Muscle layer of colon (tissue), 2 donors: ENCODE data around the gene KMO.
A peak's percentile ranks its signal among the peaks of the same experiment; 100 is the strongest.

Experiments
- H3K27ac ChIP-seq: one replicate; pipeline ENCODE4 v1.7.0; 2013; ENCODE audit warnings: low read depth, mild to moderate bottlenecking, low read length, moderate library complexity
- H3K27me3 ChIP-seq, 2 donors: one replicate each; pipeline ENCODE4 v1.7.0; 2013; ENCODE audit warnings: low read length in 2 of 2, mild to moderate bottlenecking in 2 of 2; ENCODE audit not compliant: insufficient read depth in 2 of 2, control insufficient read depth in 1 of 2
- H3K36me3 ChIP-seq: one replicate; pipeline ENCODE4 v1.7.0; 2013; ENCODE audit warnings: mild to moderate bottlenecking, low read length; ENCODE audit not compliant: insufficient read depth
- H3K4me1 ChIP-seq: one replicate; pipeline ENCODE4 v1.7.0; 2013; ENCODE audit warnings: mild to moderate bottlenecking, low read length; ENCODE audit not compliant: insufficient read depth
- H3K4me3 ChIP-seq, 2 donors: one replicate each; pipeline ENCODE4 v1.7.0; 2013; ENCODE audit warnings: low read length in 2 of 2, low read depth in 1 of 2, mild to moderate bottlenecking in 1 of 2, moderate library complexity in 1 of 2
- H3K9ac ChIP-seq: one replicate; pipeline ENCODE4 v1.7.0; 2013; ENCODE audit warnings: low read length
- H3K9me3 ChIP-seq: one replicate; pipeline ENCODE4 v1.7.0; 2013; ENCODE audit warnings: mild to moderate bottlenecking, low read length
- donor health status: abdominal sarcoma.
- donor health status: Adenocarcinoma of cecum.

Gene KMO

GRCh38 chr1:241635556-241636152 lies 103.5 kb downstream of the KMO start:
- Histone ChIP-seq H3K36me3 (peaks cover 5% of the 10 kb centered on the region), H3K4me1 (peaks cover 18% of the 10 kb centered on the region), H3K27ac (no peak overlapping the region), H3K27me3 (no peaks in the 10 kb centered on the region), H3K4me3 (no peak overlapping the region), H3K9ac (no peak overlapping the region), H3K9me3 (no peaks in the 10 kb centered on the region)

GRCh38 chr1:241636291-241636690 lies 104.1 kb downstream of the KMO start:
- no peak overlapping the region for H3K9ac ChIP-seq
- no peak overlapping the region for H3K27ac ChIP-seq
- peaks cover 5% of the 10 kb centered on the region for H3K36me3 ChIP-seq
- peaks cover 20% of the 10 kb centered on the region for H3K4me1 ChIP-seq
- H3K9me3 ChIP-seq: no peaks in the 10 kb centered on the region
- H3K27me3 ChIP-seq: no peaks in the 10 kb centered on the region
- no peak overlapping the region for H3K4me3 ChIP-seq

GRCh38 chr1:241637046-241637590 lies 104.9 kb downstream of the KMO start:
- no peaks in the 10 kb centered on the region for H3K27me3 ChIP-seq
- no peak overlapping the region for H3K27ac ChIP-seq
- H3K9me3 ChIP-seq: no peaks in the 10 kb centered on the region
- H3K36me3 ChIP-seq: peaks cover 5% of the 10 kb centered on the region
- no peak overlapping the region for H3K4me3 ChIP-seq
- H3K9ac ChIP-seq: no peak overlapping the region
- peaks cover 20% of the 10 kb centered on the region for H3K4me1 ChIP-seq

DNA sequence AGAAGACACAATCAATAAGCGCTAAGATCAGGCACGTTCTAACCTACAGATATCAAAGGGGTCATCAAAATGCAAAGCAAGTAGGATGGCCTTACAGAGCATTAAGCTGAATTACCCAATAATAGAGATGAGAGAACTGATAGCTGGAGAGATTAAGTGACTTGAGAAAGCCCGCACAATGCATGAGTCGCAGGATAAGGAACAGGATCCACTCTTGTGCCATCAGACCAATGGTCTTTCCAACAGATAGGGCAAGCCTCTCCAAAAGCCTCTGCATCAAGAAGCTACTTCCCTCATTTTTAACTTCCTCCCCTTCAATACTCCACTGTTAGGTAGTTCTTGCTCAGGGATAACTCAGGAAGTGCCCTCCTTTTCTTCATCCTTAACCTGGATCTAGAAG lies 105.4 kb downstream of the KMO start:
- Histone ChIP-seq H3K4me1 (peaks cover 20% of the 10 kb centered on the region), H3K27ac (no peak overlapping the region), H3K36me3 (peaks cover 5% of the 10 kb centered on the region), H3K27me3 (no peaks in the 10 kb centered on the region), H3K9ac (no peak overlapping the region), H3K9me3 (no peaks in the 10 kb centered on the region), H3K4me3 (no peak overlapping the region)

DNA sequence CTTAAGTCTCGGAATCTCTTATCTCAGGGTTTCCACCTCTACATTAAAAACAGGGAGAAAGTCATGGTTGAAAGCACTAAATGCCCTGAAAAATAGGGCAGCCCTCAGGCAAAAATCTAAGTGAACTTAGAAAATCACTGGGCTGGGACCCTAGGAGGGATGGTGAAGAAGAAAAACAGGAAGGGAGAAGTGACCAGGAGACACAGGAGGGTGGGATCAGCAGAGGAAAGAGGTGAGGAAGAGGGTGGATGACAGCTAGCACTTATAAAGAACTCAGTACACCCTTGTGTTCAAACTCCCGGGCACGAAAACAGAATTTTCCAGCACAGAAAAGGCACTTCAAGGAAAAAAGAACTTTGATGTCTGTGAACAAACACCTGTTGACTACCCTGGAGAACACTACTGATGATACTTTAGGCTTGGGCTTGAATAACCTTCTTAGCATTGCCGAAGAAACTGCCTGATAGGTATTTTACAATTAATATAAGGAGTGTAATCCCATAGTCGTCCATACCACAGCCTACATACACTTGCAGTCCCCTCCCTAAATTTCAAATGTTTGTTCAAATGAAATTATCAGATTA lies 106.0 kb downstream of the KMO start:
- Histone ChIP-seq H3K36me3 (peaks cover 5% of the 10 kb centered on the region), H3K27me3 (no peaks in the 10 kb centered on the region), H3K4me1 (peaks cover 20% of the 10 kb centered on the region), H3K27ac (no peak overlapping the region), H3K9me3 (no peaks in the 10 kb centered on the region), H3K4me3 (no peak overlapping the region), H3K9ac (no peak overlapping the region)

- Histone ChIP-seq H3K4me1 (peaks cover 20% of the 10 kb centered on the region), H3K4me3 (peak overlapping the region; percentile 85 to 86), H3K27me3 (no peaks in the 10 kb centered on the region), H3K36me3 (peaks cover 5% of the 10 kb centered on the region), H3K9me3 (no peaks in the 10 kb centered on the region), H3K27ac (peak overlapping the region; percentile 60), H3K9ac (peak overlapping the region; percentile 49)
Observed at GRCh38 chr1:241638909-241639622, 106.9 kb downstream of the KMO start.

DNA sequence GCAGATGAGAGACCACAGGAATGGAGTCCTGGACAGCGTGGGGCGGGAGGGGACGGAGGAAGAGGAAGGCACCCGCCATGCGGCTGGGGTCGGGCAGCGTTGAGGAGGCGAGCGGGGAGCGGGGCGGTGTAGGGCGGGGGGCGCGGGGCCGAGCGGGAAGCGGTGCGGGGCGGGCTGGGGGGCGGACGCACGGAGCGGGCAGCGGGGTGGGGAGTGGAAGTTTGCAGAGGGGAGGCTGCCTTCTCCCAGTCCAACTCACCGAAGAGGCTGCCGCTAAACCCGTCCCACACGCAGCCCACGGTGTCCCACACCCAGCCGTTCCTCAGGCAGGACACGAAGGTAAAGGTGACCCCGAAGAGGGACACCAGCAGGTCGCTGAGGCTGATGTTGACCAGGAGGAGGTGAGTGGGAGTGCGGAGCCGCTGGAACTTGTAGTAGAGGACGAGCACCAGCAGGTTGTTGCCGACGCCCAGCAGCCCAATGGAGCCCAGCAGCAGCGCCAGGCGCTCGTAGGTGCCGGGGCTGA lies 107.5 kb downstream of the KMO start:
- Histone ChIP-seq H3K4me1 (peaks cover 20% of the 10 kb centered on the region), H3K9me3 (no peaks in the 10 kb centered on the region), H3K27me3 (no peaks in the 10 kb centered on the region), H3K36me3 (peaks cover 5% of the 10 kb centered on the region), H3K4me3 (peak overlapping the region; percentile 85 to 86), H3K9ac (peak overlapping the region; percentile 49), H3K27ac (peak overlapping the region; percentile 76)

GRCh38 chr1:241640149-241640866 lies 108.1 kb downstream of the KMO start, which contains the start of the genes CHML and OPN3:
TSS of gene CHML (minus strand) at chr1:241640369. CDS start at chr1:241635766, 4,603 bp downstream.
TSS of gene OPN3 (minus strand) at chr1:241640369. CDS start at chr1:241640254, 115 bp downstream.
- Histone ChIP-seq H3K36me3 (peaks cover 3% of the 10 kb centered on the region), H3K4me3 (peak within 1 kb of the TSS; percentile 85 to 86), H3K27me3 (no peaks in the 10 kb centered on the region), H3K9me3 (no peaks in the 10 kb centered on the region), H3K27ac (peak within 1 kb of the TSS; percentile 76), H3K9ac (peak within 1 kb of the TSS; percentile 49), H3K4me1 (peaks cover 20% of the 10 kb centered on the region)

- Histone ChIP-seq H3K9ac (no peak overlapping the region), H3K4me3 (peak overlapping the region in 1 of 2 donors; percentile 67), H3K4me1 (peaks cover 20% of the 10 kb centered on the region), H3K9me3 (no peaks in the 10 kb centered on the region), H3K27ac (peak overlapping the region; percentile 50), H3K36me3 (no peaks in the 10 kb centered on the region), H3K27me3 (no peaks in the 10 kb centered on the region)
Observed at GRCh38 chr1:241640867-241641622, 108.9 kb downstream of the KMO start.

DNA sequence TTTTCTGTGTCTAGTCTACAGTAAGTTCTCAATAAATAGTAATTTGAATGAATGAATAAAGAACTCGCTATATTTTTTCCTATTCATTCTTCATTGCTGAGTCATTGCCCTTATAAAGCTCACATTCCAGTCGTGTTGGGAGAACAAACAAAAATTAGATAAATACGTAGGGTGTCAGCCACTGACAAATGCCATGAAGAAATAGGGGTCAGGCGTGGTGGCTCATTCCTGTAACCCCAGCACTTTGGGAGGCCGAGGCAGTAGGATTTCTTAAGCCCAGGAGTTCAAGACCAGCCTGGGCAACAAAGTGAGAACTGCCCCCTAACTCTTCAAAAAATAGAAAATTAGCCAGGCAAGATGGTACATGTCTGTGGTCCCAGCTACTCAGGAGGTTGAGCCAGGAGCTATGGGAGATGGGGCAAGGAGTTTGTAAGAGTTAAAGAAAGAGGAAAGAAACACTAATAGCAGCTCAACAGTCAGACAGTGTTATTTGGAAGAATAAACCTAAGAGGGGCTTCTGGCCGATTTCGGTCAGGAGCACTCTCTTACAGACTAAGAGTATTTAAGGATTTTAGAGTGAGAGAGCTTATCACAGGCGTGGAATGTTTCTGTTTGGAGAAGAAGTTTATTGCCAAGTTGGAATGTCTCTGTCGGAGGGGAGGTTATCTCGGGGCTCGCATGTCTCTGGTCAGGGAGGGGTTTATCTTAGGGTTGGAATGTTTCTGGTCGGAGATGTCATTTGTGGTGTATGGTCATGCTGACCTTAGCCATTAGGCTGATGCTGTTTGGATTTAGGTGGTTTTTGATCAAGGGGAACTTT lies 109.8 kb downstream of the KMO start:
- H3K36me3 ChIP-seq: no peaks in the 10 kb centered on the region
- no peaks in the 10 kb centered on the region for H3K27me3 ChIP-seq
- H3K27ac ChIP-seq: no peak overlapping the region
- H3K4me3 ChIP-seq: no peak overlapping the region
- H3K4me1 ChIP-seq: peaks cover 20% of the 10 kb centered on the region
- no peak overlapping the region for H3K9ac ChIP-seq
- H3K9me3 ChIP-seq: no peaks in the 10 kb centered on the region
